Activated naive CD8-positive, alpha-beta T cell treated with anti-CD3 and anti-CD28 coated beads for 36 hours (primary cell): ENCODE data around the gene CDH12. TPM values are rescaled to one million over a fixed set of nuclear protein-coding genes. Genes with fewer than 3 reads are reported as not detected.

Experiments
- DNase-seq: peaks from one replicate; pipeline ENCODE4 v3.0.0; 2021
- H3K27ac Mint-ChIP-seq: one replicate; pipeline ENCODE4 v1.8.0; 2022; ENCODE audit warnings: mild to moderate bottlenecking, moderate library complexity, mixed read lengths
- H3K27me3 Mint-ChIP-seq: one replicate; pipeline ENCODE4 v1.8.0; 2022; ENCODE audit warnings: mild to moderate bottlenecking, mixed read lengths
- H3K36me3 Mint-ChIP-seq: one replicate; pipeline ENCODE4 v1.8.0; 2021; ENCODE audit warnings: mild to moderate bottlenecking, mixed read lengths
- H3K4me1 Mint-ChIP-seq: one replicate; pipeline ENCODE4 v1.8.0; 2021; ENCODE audit warnings: mixed read lengths
- H3K4me3 Mint-ChIP-seq: one replicate; pipeline ENCODE4 v1.8.0; 2022; ENCODE audit warnings: mild to moderate bottlenecking, moderate library complexity, mixed read lengths
- H3K9me3 Mint-ChIP-seq: one replicate; pipeline ENCODE4 v1.8.0; 2022; ENCODE audit warnings: mixed read lengths
- total RNA-seq, 2 experiments: library from RNA; stranded (reverse); gene quantifications; one replicate each; pipeline ENCODE4 v1.2.3, GENCODE V29; 2021

The CDH12 gene
- total RNA-seq, 2 experiments from 2014 or later: not detected

DNA sequence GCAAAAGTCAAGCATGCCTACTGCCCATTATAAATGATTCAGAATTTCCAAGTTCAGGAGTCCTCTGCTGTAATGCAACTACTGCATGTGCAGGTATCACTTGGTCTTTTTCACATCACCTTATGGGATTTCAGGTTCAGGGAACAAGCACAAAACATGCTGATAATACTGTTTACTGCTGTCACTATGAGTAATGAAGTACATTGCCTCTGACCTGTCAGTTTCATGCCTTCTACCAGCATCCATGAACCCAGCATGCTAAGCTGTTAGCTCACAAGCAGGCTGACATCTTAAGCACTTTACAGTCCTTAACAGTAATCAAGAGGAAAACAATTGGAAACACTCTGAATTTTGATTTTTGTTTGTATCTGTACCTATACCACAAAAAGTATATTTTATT is 743.8 kb downstream of the CDH12 start:
- no peak for DNase-seq
- H3K27me3 Mint-ChIP-seq: no peaks in the 10 kb centered on the region
- no peaks in the 10 kb centered on the region for H3K36me3 Mint-ChIP-seq
- peaks cover 2% of the 10 kb centered on the region for H3K9me3 Mint-ChIP-seq
- no peaks in the 10 kb centered on the region for H3K4me1 Mint-ChIP-seq
- no peak overlapping the region for H3K4me3 Mint-ChIP-seq
- no peak overlapping the region for H3K27ac Mint-ChIP-seq

DNA sequence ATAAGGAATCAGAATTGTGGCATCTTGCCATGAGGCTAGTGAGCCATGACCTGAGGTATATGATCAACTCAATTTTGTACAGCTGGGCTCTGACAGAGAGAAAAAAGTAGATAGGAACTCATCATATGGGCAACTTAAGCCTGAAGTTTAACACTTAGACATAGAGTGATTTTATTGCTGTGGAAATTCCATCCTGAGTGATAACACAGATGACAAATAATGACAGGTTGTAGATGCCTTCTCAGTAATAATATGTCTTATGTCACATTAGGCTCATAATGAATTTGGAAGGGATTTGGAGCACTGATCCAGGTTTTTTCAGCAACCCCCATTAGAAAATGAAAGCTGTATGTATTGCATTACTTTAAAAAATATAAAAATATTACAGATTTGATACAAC is 744.6 kb downstream of the CDH12 start:
- no peak for DNase-seq
- Mint-ChIP-seq H3K36me3 (no peaks in the 10 kb centered on the region), H3K9me3 (peaks cover 1% of the 10 kb centered on the region), H3K4me3 (no peak overlapping the region), H3K4me1 (no peaks in the 10 kb centered on the region), H3K27ac (no peak overlapping the region), H3K27me3 (no peaks in the 10 kb centered on the region)

DNA sequence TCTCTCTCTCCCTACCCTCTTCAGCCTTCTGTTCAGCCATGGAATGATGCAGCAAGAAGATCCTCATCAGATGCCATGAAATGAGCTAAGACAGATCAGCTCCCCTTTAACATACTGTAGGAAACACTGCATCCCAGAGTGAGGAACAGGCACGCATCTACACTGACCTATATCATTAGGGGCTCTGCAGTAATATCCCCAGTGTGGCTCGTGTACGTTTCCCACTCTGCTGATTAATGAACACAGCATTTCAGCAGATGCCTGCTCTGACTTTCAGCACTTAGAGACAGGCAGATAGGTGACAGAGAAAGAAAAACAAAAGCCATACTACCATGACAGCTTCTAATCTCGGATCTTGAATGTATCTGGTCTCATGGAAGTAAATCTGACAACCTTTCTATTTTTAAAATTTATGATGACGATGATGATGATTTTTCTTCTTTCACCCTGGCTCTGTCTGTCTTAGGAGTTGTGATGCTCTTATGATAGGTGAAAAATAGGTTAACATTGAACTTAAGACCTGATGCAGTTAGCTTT is 750.3 kb downstream of the CDH12 start:
- no peak overlapping the region for H3K27ac Mint-ChIP-seq

DNA sequence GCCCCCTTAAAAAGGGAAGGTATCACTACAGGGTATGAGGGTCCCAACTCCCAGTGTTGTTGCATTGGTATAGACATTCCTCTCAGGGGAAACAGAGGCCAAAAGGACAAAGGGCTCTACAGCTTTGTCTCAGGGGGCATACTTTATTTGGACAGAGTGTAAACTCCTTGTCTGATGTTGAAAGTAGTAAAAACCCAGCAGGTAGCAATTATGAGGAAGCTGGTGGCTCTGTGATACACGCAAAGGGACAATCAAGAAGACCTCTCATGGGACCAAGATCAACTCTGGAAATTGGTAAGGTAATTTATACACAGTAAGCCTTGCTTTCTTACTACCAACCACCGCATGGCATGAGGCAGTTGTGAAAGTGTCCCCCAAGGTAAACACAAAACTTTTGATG is 764.6 kb downstream of the CDH12 start:
- H3K4me1 Mint-ChIP-seq: no peaks in the 10 kb centered on the region
- H3K9me3 Mint-ChIP-seq: peaks cover 1% of the 10 kb centered on the region
- H3K36me3 Mint-ChIP-seq: no peaks in the 10 kb centered on the region
- no peak for DNase-seq
- no peak overlapping the region for H3K27ac Mint-ChIP-seq
- no peaks in the 10 kb centered on the region for H3K27me3 Mint-ChIP-seq
- no peak overlapping the region for H3K4me3 Mint-ChIP-seq

More for the DNA sequence above, 750.3 kb downstream of the CDH12 start:
- no peak for DNase-seq
- no peaks in the 10 kb centered on the region for H3K4me1 Mint-ChIP-seq
- H3K36me3 Mint-ChIP-seq: no peaks in the 10 kb centered on the region
- H3K9me3 Mint-ChIP-seq: peaks cover 1% of the 10 kb centered on the region
- H3K4me3 Mint-ChIP-seq: no peak overlapping the region
- H3K27me3 Mint-ChIP-seq: no peaks in the 10 kb centered on the region

DNA sequence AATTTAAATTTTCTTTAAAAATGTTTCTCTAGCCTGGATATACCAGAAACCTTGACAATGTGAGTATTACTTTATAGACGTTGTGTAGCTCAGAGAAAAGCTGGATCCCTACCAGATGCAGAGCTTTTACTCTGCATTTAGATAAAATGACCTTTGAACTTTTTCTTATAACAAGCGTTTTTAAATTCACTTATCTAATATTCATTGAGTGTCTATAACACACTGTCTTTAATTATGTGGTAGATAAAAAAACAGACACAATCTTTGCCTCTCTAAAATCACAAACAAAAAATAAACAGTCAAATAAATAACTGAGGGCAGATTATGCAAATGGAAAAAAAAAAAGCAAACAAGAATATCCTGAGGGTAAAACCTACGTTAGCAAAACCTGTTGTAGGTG is 773.6 kb downstream of the CDH12 start:
- Mint-ChIP-seq H3K4me3 (no peak overlapping the region), H3K27me3 (no peaks in the 10 kb centered on the region), H3K27ac (no peak overlapping the region), H3K36me3 (no peaks in the 10 kb centered on the region), H3K4me1 (no peaks in the 10 kb centered on the region), H3K9me3 (no peaks in the 10 kb centered on the region)
- DNase-seq: no peak

DNA sequence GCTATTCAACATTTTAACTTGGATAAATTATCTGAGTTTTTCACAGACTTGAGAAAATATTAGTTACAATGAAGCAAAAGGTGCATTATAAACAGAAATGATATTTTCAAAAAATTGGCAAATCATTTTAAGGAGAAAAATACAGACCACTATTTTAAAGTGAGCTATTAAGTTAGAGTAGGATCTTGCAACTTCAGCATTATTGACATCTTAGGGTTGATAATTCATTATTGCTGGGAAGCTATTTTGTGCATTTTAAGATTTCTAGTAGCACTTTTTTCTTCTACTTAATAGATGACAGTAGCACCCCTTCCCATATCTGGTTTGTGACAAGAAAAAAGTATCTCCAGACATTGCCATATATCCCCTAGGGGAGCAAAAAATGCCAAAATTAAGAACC is 774.1 kb downstream of the CDH12 start:
- H3K36me3 Mint-ChIP-seq: no peaks in the 10 kb centered on the region
- H3K27ac Mint-ChIP-seq: no peak overlapping the region
- H3K4me3 Mint-ChIP-seq: no peak overlapping the region
- no peaks in the 10 kb centered on the region for H3K4me1 Mint-ChIP-seq
- no peaks in the 10 kb centered on the region for H3K27me3 Mint-ChIP-seq
- no peak for DNase-seq
- H3K9me3 Mint-ChIP-seq: no peaks in the 10 kb centered on the region

DNA sequence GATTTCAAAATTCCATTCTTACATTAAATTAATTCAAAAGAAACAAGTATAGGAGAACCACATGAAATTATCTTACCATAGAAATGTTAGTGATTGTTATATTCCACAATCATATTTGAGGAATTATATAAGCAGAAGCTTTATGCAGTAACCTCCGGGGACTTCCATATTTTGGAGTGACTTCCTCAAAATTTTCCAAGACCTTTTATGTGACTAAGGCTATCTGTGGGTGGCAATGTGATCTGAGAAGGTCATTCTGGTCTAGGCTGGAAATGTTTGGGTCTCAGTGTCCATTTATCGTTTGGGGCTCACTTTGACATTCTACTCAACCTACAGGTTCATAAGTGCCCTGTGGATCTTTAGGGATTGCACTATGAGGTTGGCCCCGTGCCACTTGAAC is 776.6 kb downstream of the CDH12 start:
- Mint-ChIP-seq H3K27me3 (no peaks in the 10 kb centered on the region), H3K36me3 (no peaks in the 10 kb centered on the region), H3K27ac (no peak overlapping the region), H3K4me3 (no peak overlapping the region), H3K4me1 (no peaks in the 10 kb centered on the region), H3K9me3 (no peaks in the 10 kb centered on the region)
- DNase-seq: no peak

DNA sequence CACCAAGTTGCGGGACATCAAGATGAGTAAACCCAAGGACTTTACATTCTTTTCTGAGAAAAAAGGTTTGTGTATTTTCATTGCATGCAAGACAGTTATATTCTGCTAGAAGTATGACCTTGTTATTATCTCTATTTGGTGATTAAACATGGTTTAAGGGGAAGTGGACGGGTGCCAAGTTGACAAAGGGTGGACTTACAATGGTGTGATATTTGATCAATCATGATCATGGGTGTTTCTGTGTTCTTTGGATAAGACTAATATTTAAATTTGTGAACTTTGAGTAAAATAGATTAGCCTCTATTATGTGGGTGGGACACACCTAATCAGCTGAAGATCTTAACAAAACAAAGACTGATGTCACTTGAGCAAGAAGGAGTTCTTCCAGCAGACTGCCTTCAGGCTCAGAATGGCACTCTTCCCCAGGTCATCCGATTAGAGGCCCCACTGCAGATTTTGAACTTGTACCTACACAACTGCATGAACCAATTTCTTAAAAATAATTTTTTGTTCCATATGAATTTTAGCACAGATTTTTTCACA is 782.9 kb downstream of the CDH12 start:
- no peaks in the 10 kb centered on the region for H3K36me3 Mint-ChIP-seq
- no peaks in the 10 kb centered on the region for H3K27me3 Mint-ChIP-seq
- H3K27ac Mint-ChIP-seq: no peak overlapping the region
- H3K4me1 Mint-ChIP-seq: no peaks in the 10 kb centered on the region
- H3K4me3 Mint-ChIP-seq: no peak overlapping the region
- H3K9me3 Mint-ChIP-seq: no peaks in the 10 kb centered on the region
- no peak for DNase-seq

DNA sequence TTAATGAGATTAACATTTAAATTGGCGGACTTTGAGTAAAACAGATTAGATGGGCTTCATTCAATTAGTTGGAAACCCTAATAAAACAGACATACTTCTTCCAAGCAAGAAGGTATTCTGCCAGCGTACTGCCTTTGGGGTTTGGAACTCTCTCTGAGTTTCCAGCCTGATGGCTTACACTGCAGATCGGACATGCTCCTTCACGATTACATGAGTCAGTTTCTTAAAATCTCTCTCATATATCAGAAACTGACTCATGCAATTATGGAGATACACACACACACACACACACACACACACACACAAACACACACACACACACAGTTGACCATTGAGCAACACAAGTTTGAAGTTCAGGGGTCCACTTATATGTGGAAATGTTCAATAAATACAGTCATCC is 789.4 kb downstream of the CDH12 start:
- H3K9me3 Mint-ChIP-seq: peaks cover 3% of the 10 kb centered on the region
- H3K36me3 Mint-ChIP-seq: no peaks in the 10 kb centered on the region
- H3K27me3 Mint-ChIP-seq: no peaks in the 10 kb centered on the region
- H3K4me1 Mint-ChIP-seq: no peaks in the 10 kb centered on the region
- no peak overlapping the region for H3K4me3 Mint-ChIP-seq
- no peak overlapping the region for H3K27ac Mint-ChIP-seq
- DNase-seq: no peak

DNA sequence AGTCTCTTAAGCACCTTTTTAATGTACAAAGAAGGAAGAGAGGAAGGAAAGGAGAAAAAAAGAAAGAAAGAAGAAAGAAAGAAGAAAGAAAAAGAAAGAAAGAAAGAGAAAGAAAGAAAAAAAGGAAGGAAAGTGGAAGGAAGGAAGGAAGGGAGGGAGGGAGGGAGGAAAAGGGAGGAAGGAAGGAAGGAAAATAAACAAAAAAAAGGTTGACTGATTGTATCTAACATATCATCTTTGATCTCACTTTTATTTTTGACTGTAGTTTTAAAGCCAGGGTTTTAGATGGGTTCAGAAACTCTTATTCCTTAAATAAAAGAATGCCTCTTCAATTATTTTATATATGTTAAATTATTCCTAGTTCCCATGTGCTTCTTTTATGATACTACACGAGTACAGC is 794.5 kb downstream of the CDH12 start:
- H3K4me1 Mint-ChIP-seq: no peaks in the 10 kb centered on the region
- H3K9me3 Mint-ChIP-seq: peaks cover 4% of the 10 kb centered on the region
- H3K36me3 Mint-ChIP-seq: no peaks in the 10 kb centered on the region
- DNase-seq: no peak
- H3K4me3 Mint-ChIP-seq: no peak overlapping the region
- H3K27ac Mint-ChIP-seq: no peak overlapping the region
- no peaks in the 10 kb centered on the region for H3K27me3 Mint-ChIP-seq

DNA sequence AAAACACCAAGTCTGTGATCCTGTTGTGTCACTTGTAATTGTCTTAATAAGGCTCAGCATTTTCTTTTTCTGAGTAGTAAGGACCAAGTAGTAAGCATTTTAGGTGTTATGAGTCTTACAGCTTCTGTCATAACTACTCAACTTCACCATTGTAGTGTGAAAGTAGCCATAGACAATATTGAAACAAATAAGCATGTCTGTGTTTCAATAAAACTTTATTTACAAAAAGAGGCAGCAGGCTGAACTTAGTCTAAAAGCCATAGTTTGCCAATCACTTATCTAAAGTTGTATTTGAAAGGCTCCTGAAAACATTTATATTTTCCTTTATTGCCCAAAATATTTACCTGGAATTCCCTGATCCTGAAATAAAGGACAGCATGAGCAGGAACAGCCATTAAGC is 796.1 kb downstream of the CDH12 start:
- Mint-ChIP-seq H3K27me3 (no peaks in the 10 kb centered on the region), H3K4me1 (no peaks in the 10 kb centered on the region), H3K27ac (no peak overlapping the region), H3K4me3 (no peak overlapping the region), H3K36me3 (no peaks in the 10 kb centered on the region), H3K9me3 (peaks cover 4% of the 10 kb centered on the region)
- no peak for DNase-seq

DNA sequence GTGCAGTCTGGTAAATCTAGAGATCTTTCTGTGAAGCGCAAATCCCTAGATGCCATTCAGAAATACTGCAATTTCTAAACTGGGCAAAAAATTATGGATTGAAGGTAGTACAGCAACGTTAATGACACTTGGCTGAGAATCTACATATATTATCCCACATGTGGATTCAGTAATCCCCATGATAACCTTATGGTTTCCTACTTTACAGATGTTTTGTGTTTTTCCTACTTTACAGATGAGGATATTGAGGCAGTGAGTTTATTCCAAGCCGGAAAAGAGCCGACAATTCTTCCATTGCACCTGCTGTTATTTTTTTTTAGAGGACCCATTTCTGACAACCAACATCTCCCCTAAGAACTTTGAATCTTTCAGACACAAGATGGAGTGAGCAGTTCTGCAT is 796.5 kb downstream of the CDH12 start:
- Mint-ChIP-seq H3K4me1 (no peaks in the 10 kb centered on the region), H3K27me3 (no peaks in the 10 kb centered on the region), H3K36me3 (no peaks in the 10 kb centered on the region), H3K9me3 (peaks cover 3% of the 10 kb centered on the region), H3K4me3 (no peak overlapping the region), H3K27ac (no peak overlapping the region)
- no peak for DNase-seq

DNA sequence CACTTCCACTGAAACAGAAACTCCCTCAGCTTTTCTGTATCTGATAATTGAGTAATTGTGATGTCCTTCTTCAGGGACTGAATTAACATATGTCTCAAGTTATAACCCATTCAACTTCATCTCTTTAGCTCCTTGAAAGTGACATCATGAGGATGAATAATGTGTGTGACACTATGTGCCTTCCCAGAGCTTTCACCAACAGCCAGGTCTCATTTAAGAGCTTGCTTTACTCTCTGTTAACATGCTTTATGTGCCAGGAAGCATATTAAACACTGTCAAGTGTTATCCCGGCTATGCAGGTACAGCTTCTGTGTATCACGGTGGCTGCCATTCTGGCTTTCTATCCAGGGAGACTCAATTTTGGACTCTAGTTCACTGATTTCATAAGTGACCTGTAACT is 799.9 kb downstream of the CDH12 start:
- Mint-ChIP-seq H3K4me1 (no peaks in the 10 kb centered on the region), H3K4me3 (no peak overlapping the region), H3K27ac (no peak overlapping the region), H3K36me3 (no peaks in the 10 kb centered on the region), H3K27me3 (no peaks in the 10 kb centered on the region), H3K9me3 (peaks cover 4% of the 10 kb centered on the region)
- no peak for DNase-seq

DNA sequence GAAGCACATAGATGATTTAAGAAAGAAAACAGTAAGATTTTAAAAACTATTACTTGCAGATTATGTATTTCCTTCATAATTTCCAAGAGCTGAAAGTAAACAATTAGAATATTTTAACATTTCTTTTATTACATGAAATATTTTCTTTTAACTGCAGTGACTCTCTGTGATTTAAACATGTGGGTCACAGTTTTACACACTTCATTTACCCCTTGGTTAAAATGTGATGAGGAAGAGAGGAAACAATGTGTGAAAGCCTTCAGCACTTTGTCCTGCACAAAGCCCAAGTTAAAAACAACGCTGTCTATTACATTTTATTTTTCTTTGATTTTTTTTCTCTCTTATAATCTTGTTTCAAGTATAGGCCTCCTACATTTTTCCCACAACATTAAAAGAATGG is 801.3 kb downstream of the CDH12 start:
- Mint-ChIP-seq H3K4me1 (no peaks in the 10 kb centered on the region), H3K27me3 (no peaks in the 10 kb centered on the region), H3K27ac (no peak overlapping the region), H3K9me3 (peaks cover 5% of the 10 kb centered on the region), H3K4me3 (no peak overlapping the region), H3K36me3 (no peaks in the 10 kb centered on the region)
- no peak for DNase-seq

DNA sequence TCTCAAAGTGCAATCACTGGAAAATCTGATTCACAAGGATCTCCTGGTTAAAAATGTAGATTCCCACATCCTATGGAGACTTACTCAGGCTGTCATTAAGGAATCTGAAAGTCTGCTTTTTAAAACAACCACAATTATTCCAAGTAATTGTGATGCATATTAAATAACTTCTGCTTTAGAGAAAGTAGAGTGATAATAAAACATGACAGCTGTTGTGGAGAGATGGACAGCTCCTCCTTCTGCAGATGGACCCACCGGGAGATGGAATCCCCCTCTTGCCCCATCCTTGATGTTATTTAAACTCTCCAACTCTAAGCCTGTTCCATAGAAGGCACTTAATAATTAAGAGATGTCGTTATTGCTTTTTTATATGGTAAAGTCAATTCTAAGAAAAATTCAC is 802.2 kb downstream of the CDH12 start:
- Mint-ChIP-seq H3K27me3 (no peaks in the 10 kb centered on the region), H3K36me3 (no peaks in the 10 kb centered on the region), H3K4me3 (no peak overlapping the region), H3K9me3 (peaks cover 5% of the 10 kb centered on the region), H3K4me1 (no peaks in the 10 kb centered on the region), H3K27ac (no peak overlapping the region)
- no peak for DNase-seq

DNA sequence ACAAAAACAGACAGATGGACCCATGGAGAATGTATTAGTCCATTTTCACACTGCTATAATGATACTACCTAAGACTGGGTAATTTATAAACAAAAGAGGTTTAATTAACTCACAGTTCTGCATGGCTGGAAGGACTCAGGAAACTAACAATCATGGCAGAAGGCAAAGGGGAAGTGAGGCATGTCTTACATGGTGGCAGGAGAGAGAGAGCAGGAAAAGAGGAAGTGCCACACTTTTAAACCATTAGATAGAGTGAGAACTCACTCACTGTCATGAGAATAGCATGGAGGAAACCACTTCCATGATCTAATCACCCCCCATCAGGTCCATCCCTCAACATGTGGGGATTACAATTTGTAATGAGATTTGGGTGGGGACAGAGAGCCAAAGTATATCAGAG is 808.9 kb downstream of the CDH12 start:
- Mint-ChIP-seq H3K9me3 (peaks cover 8% of the 10 kb centered on the region), H3K27me3 (no peaks in the 10 kb centered on the region), H3K4me3 (no peak overlapping the region), H3K27ac (no peak overlapping the region), H3K4me1 (no peaks in the 10 kb centered on the region), H3K36me3 (no peaks in the 10 kb centered on the region)
- DNase-seq: no peak

DNA sequence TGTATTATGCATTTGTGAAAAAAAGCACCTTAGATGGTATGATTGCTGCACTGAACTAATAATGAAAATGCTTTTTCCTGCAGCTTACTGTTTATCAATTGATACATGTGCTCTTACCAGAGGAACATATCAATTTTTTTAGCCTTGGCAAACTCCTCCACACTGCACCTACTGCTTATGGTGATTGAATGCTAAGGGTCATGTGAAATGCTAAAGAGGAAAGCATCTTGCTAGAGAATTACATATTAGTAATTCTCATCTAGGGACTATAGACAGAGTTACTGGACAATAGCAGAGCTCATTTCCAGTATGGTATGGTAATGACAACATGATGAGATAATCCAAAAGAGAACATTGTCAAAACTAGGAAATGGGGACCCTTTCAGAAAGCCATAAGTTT is 817.1 kb downstream of the CDH12 start:
- H3K36me3 Mint-ChIP-seq: no peaks in the 10 kb centered on the region
- H3K4me1 Mint-ChIP-seq: no peaks in the 10 kb centered on the region
- H3K27me3 Mint-ChIP-seq: no peaks in the 10 kb centered on the region
- H3K4me3 Mint-ChIP-seq: no peak overlapping the region
- no peak overlapping the region for H3K27ac Mint-ChIP-seq
- no peak for DNase-seq
- peaks cover 7% of the 10 kb centered on the region for H3K9me3 Mint-ChIP-seq
